Breast epithelium (tissue), 3 donors: ENCODE data around the gene RNF224.

Experiments used
- CTCF ChIP-seq, 3 donors: fragments of 450-650 bp; IDR thresholded peaks; one replicate each; pipeline ENCODE4 v1.5.1; 2016 to 2017; ENCODE audit warnings: antibody characterized with exemption in 3 of 3, mild to moderate bottlenecking in 3 of 3, moderate library complexity in 3 of 3
- POLR2A ChIP-seq: fragments of 450-650 bp; IDR thresholded peaks from one replicate; pipeline ENCODE4 v1.6.1; 2016; ENCODE audit warnings: antibody characterized with exemption, mild to moderate bottlenecking, moderate library complexity

- TF ChIP-seq CTCF (IDR thresholded peaks at IDR 0.05) (no peak), POLR2A (no peak)
These were observed 33.5 kb upstream of the RNF224 start for GRCh38 chr9:137193771-137194170.
